ENCODE measurements around the gene SOBP.

SOBP gene

GRCh38 chr6:107658920-107659865, 169.3 kb downstream of the SOBP start (continued):
- TF ChIP-seq ZNF23 (tag by site-specific recombination; IDR thresholded peaks at IDR 0.05; ENCODE audit: borderline replicate concordance) = no peak
- TF ChIP-seq FEZF1 (tag by site-specific recombination; IDR thresholded peaks at IDR 0.05) = peak; percentile 93
- peak; percentile 77; the same call in 1 of the 2 replicates for TF ChIP-seq ZNF184 (tag by site-specific recombination; IDR thresholded peaks at IDR 0.05)
- peak; percentile 79 for TF ChIP-seq ZSCAN30 (tag by site-specific recombination; IDR thresholded peaks at IDR 0.05)
- TF ChIP-seq ZNF548 (tag by site-specific recombination; IDR thresholded peaks at IDR 0.05) = no peak
- no peak for TF ChIP-seq ZNF560 (tag by site-specific recombination; IDR thresholded peaks at IDR 0.05; ENCODE audit: borderline replicate concordance)
- no peak for TF ChIP-seq ZSCAN5A (tag by site-specific recombination; IDR thresholded peaks at IDR 0.05)
- TF ChIP-seq ZNF473 (tag by site-specific recombination; IDR thresholded peaks at IDR 0.05) = no peak
- no peak for TF ChIP-seq ZNF239 (tag by site-specific recombination; IDR thresholded peaks at IDR 0.05)
- peak; percentile 28 for TF ChIP-seq ZNF335 (tag by site-specific recombination; conservative IDR thresholded peaks at IDR 0.05)
- TF ChIP-seq ZXDB (tag by site-specific recombination; IDR thresholded peaks at IDR 0.05) = peak; percentile 97
- no peak for TF ChIP-seq ZNF274 (IDR thresholded peaks at IDR 0.05; ENCODE audit: low read length)
- TF ChIP-seq ZNF274 (tag by site-specific recombination; IDR thresholded peaks at IDR 0.05; ENCODE audit: borderline replicate concordance) = no peak
- no peak for TF ChIP-seq ZNF302 (tag by site-specific recombination; IDR thresholded peaks at IDR 0.05; ENCODE audit: low read depth)
- peak; percentile 80 for TF ChIP-seq KLF10 (tag by site-specific recombination; IDR thresholded peaks at IDR 0.05)
- TF ChIP-seq ZNF175 (tag by site-specific recombination; IDR thresholded peaks at IDR 0.05) = no peak
- no peak; the same call in 1 of the 2 replicates for TF ChIP-seq ZNF202 (tag by site-specific recombination; IDR thresholded peaks at IDR 0.05; ENCODE audit: borderline replicate concordance)
- TF ChIP-seq HOXC10 (CRISPR knock-in tag; IDR thresholded peaks at IDR 0.05) = no peak
- TF ChIP-seq ZNF544 (tag by site-specific recombination; IDR thresholded peaks at IDR 0.05) = no peak
- TF ChIP-seq ZNF704 (tag by site-specific recombination; IDR thresholded peaks at IDR 0.05) = no peak
- TF ChIP-seq ZNF112 (tag by site-specific recombination; IDR thresholded peaks at IDR 0.05) = no peak
- peak; percentile 95 for TF ChIP-seq GFI1B (tag by site-specific recombination; IDR thresholded peaks at IDR 0.05)
- no peak for TF ChIP-seq ZNF174 (tag by site-specific recombination; IDR thresholded peaks at IDR 0.05)
- 0 out of 2 replicates have a peak, but pooled peaks have one; percentile 89 for TF ChIP-seq ZNF391 (tag by site-specific recombination; IDR thresholded peaks at IDR 0.05; ENCODE audit: borderline replicate concordance, low read depth)
- TF ChIP-seq PBX3 (CRISPR knock-in tag; IDR thresholded peaks at IDR 0.05) = no peak
- no peak for TF ChIP-seq ZNF214 (tag by site-specific recombination; IDR thresholded peaks at IDR 0.05; ENCODE audit: borderline replicate concordance)
- TF ChIP-seq WT1 (tag by site-specific recombination; IDR thresholded peaks at IDR 0.05) = peak; percentile 92
- no peak for TF ChIP-seq GLIS2 (tag by site-specific recombination; IDR thresholded peaks at IDR 0.05)
- TF ChIP-seq ZNF26 (tag by site-specific recombination; IDR thresholded peaks at IDR 0.05) = no peak
- TF ChIP-seq ZNF571 (tag by site-specific recombination; IDR thresholded peaks at IDR 0.05) = no peak
- TF ChIP-seq ZNF664 (tag by site-specific recombination; IDR thresholded peaks at IDR 0.05) = no peak
- TF ChIP-seq MZF1 (tag by site-specific recombination; IDR thresholded peaks at IDR 0.05; ENCODE audit: borderline replicate concordance) = peak; percentile 97
- TF ChIP-seq ZNF19 (tag by site-specific recombination; IDR thresholded peaks at IDR 0.05; ENCODE audit: low read depth) = no peak
- TF ChIP-seq ZNF529 (tag by site-specific recombination; IDR thresholded peaks at IDR 0.05; ENCODE audit: insufficient replicate concordance) = no peak
- TF ChIP-seq ZNF140 (tag by site-specific recombination; IDR thresholded peaks at IDR 0.05) = no peak

Data from HEK293 (cell line).